Endothelial cell of hepatic sinusoid (primary cell): Measurements from ENCODE around the gene HSBP1L1.
"Not testable (repeated sequence)": the region's sequence is repeated elsewhere in the genome, so short reads cannot be mapped to it uniquely, and the experiment has no call there.

Experiments
- in situ Hi-C: cut with HindIII; loops from 2 replicates; pipeline ENCODE4 v1.10.0; 2017; ENCODE audit warnings: low sequenced_read_pairs

The HSBP1L1 gene

GRCh38 chr18:79980585-79980984, 16.1 kb downstream of the HSBP1L1 start:
- in situ Hi-C loops, result no loop called here

DNA sequence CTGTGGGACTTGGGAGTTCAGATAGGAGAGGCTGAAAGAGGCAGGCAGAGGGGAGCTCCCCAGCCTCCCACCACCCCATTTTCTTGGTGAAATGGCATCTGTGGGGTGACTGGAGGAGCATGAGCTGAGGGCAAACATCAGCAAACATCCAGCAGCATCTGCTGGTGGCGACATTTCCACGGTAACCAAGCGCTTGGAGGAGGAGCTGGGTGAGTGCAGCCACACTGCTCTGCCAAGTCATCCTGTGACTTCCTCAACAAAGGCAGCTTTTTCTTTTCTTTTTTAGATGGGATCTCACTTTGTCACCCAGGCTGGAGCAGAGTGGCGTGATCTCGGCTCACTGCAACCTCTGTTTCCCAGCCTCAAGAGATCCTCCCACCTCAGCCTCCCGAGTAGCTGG, 18.3 kb downstream of the HSBP1L1 start:
- in situ Hi-C loops, result no loop called here

DNA sequence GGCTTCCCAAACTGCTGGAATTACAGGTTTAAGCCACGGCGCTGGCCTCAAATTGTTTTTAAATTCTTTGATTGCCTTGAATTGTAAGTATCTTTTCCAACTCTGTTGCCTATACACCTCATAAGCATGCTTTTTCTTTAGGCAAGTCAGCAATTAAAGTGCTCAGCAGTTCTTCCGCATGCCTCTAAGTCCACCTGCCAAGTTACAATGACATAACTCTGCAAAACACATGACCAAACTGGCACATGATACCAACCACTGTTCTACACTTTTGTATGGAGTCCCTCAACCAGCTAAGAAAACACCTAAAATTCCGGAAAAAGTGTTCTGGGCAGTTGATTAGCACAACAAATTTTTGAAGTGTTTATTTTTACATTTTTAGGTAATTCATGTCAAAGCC, 18.8 kb downstream of the HSBP1L1 start:
- in situ Hi-C loops, result no loop called here

- in situ Hi-C loops, result no loop called here
Observed at GRCh38 chr18:79983793-79984192, 19.4 kb downstream of the HSBP1L1 start.

DNA sequence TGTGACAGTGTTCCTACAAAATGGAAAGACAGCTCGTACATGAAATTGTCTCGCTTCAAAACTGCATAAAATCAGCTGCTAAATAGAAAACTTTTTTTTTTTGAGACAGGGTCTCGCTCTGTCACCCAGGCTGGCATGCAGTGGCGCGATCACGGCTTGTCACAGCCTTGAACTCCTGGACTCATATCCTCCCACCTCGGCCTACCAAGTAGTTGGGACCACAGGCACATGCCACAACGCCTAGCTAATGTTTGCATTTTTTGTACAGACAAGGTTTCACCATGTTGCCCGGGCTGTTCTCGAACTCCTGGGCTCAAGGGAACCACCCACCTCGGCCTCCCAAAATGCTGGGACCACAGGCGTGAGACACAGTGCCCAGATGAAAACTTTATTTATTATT, 20.7 kb downstream of the HSBP1L1 start:
- in situ Hi-C loops, result no loop called here

DNA sequence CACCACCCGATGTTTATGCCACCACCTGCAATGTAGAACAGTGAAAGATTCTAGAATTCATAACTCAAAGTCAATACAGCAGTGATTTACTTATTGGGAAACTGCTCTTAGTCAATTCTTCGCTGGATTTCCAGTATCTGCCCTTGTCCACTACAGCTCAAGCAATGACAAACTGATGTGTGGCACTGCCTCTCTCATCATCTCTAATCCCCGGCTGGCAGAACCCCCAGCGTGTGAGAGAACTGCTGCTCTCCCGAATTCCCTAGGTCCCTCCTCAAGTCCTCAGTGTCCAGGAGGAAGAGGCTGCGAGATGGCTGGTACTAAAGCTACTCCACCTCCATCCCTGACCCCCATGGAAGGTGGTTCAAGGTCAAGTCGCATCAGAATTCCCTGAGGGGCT, 22.3 kb downstream of the HSBP1L1 start:
- in situ Hi-C loops, result no loop called here

GRCh38 chr18:79987566-79987965, 23.1 kb downstream of the HSBP1L1 start:
- in situ Hi-C loops, result no loop called here

DNA sequence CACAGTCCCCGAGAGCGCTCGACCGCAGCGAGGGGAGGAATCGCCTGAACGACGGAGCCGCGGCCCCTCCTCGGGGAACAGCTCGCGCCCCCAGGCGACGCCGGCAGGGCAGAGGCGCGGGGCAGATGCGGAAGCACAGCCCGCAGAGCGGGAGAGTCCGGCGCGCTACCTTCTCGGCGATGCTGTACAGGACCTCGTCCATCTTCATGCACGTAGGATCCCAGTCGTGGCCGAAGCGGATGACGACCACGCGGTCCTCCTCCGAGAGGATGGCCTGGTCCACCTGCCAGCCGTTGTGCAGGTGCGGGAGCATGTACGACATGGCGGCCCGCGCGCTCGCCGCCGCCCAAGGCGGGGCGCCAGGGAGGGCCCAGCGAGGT, 23.6 kb downstream of the HSBP1L1 start:
- in situ Hi-C loops, result no loop called here

- in situ Hi-C loops, result no loop called here
Observed at GRCh38 chr18:79988451-79989194, 24.2 kb downstream of the HSBP1L1 start, which contains the start of gene TXNL4A. Gene TXNL4A, minus strand, starts transcription at chr18:79988563. Its CDS starts 171 bp downstream, at chr18:79988392.

DNA sequence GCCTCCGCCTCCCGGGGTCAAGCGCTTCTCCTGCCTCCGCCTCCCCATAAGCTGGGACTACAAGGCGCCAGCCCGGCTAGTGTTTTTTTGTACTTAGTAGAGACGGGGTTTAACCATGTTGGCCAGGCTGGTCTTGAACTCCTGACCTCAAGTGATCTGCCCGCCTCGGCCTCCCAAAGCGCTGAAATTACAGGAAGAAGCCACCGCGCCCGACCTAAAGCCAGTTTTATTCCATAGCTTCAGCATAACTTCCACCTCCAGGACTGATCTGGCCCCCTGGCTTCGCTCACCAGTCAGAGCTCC, 24.7 kb downstream of the HSBP1L1 start:
- in situ Hi-C loops, result no loop called here

- in situ Hi-C loops, result loop anchor here (5.0 kb wide), 1 partner anchor 34 kb away; no protein-coding TSS in a partner anchor
Observed at GRCh38 chr18:79991494-79991893, 27.1 kb downstream of the HSBP1L1 start.

DNA sequence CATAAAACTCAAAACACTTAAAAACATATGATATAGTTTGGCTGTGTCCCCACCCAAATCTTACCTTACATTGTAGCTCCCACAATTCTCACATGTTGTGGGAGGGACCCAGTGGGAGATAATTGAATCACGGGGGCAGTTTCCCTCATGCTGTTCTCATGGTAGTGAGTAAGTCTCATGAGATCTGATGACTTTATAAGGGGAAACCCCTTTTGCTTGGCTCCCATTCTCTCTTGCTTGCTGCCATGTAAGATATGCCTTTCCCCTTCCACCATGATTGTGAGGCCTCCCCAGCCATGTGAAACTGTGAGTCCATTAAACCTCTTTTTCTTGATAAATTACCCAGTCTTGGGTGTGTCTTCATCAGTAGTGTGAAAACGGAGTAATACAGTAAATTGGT, 35.3 kb downstream of the HSBP1L1 start:
- in situ Hi-C loops, result not testable (repeated sequence)

DNA sequence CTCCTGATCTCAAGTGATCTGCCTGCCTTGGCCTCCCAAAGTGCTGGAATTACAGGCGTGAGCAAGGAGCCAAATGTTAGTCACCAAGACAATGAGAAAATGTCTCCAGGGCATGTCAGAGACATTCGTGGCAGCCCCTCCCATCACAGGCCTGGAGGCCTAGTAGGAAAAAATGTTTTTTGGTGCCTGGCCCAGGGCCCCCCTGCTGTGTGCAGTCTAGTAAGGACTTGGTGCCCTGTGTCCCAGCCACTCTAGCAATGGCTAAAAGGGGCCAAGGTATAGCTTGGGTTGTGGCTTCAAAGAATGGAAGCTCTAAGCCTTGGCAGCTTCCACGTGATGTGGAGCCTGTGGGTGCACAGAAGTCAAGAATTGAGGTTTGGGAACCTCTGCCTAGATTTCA, 36.4 kb downstream of the HSBP1L1 start:
- in situ Hi-C loops, result no loop called here

GRCh38 chr18:80002468-80002867, 38.0 kb downstream of the HSBP1L1 start:
- in situ Hi-C loops, result no loop called here

- in situ Hi-C loops, result no loop called here
Observed at GRCh38 chr18:80004600-80005342, 40.3 kb downstream of the HSBP1L1 start.

DNA sequence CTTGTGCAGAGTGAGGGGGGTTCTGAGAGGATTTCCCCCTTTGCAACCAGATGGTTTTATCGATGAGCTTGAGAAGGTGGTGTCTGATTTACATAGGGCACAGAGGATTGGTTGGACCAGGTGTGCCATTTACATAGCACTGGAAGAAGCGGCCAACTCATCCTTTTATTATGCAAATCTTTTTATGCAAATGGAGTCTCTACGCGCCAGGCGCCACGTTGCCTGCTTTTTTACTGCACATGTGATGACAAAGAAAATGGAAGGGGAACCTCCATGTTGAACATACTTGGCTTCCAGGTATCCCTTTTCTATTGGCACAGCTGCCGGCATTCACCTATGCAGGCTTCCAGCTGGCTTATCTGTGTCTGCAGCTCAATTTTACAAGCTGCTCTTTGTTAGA, 42.3 kb downstream of the HSBP1L1 start:
- in situ Hi-C loops, result no loop called here

DNA sequence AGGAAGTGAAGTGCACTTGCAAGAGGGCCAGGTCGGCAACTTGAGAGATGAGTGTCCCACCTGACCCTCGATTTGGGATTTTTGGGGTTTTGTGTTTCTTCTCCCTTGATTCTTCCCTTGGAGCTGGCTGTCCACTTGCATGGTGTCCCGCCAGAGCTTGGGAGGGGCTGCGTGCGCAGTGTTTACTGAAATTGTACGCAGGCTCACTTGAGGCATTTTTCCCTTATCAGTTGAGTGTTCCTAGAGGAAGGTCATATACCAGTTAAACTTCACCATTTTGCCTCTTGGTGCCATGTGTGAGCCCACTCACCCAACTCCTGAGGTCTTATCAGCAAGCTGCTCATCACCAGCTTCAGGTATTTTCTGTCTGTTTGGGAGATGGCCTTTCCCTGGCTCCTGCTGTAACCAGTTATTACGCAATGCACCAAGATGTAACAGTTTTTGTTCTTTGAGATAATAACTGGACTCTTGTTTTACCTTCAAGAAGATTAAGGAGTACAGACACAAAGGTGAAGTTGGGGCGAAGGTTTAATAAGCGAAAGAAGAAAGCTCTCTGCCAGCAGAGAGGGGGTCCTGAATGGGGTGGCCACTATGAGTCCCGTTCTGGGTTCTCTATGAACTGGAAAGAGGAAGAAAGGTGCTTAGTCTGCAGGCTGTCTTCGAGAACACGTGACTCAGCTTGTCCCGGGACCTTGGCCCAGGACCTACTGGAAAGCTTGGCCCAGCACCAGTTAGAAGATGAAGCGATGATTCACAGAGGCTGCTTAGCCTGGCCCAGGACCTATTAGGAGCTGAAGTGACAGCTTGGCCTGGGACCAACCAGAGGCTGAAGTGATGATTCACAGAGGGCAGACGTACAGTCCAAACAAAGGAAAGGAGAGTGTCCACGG, 45.5 kb downstream of the HSBP1L1 start:
- in situ Hi-C loops, result no loop called here

- in situ Hi-C loops, result no loop called here
Observed at GRCh38 chr18:80010551-80010906, 46.1 kb downstream of the HSBP1L1 start.

GRCh38 chr18:80011496-80012137, 47.2 kb downstream of the HSBP1L1 start:
- in situ Hi-C loops, result not testable (repeated sequence)

- in situ Hi-C loops, result no loop called here
Observed at GRCh38 chr18:80012714-80013113, 48.3 kb downstream of the HSBP1L1 start.
